ENCODE results near the gene HOPX. TPM values are rescaled to one million over a fixed set of nuclear protein-coding genes. Genes with fewer than 3 reads are reported as not detected.
"Not testable (repeated sequence)": the region's sequence is repeated elsewhere in the genome, so short reads cannot be mapped to it uniquely, and the experiment has no call there.

The HOPX gene
- polyA plus RNA-seq, 2 of the 4 experiments (the other 2 are of a cell fraction): not detected

DNA sequence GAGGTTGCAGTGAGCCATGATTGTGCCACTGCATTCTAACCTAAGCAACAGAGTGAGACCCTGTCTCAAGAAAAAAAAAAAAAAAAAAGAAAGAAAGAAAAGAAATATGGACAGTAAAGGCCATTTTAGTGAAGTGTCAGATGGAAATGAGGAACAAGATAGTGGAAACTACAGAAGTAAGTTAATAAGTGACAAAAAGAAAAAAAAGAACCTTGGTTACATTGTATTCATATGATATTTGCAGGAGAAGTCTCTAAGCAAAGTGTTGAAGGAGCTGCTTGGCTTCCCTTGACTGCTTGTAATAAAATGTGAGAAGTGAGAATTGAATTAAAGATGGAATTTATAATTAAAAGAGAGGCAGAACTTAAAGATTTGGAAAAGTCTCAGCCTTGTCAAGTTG, 73.2 kb downstream of the HOPX start:
- no peak overlapping the region for H3K27ac ChIP-seq
- ChIA-PET CTCF (no interaction called here), POLR2A (no interaction called here)
- H3K9me3 ChIP-seq: no peaks in the 10 kb centered on the region
- no peak for FAIRE-seq
- DNase-seq (ENCODE audit: low read depth in 1 of 2, low spot score in 1 of 2): no peak
- no peaks in the 10 kb centered on the region for H3K4me1 ChIP-seq
- no peak for ATAC-seq
- TF ChIP-seq, protein P1, sequence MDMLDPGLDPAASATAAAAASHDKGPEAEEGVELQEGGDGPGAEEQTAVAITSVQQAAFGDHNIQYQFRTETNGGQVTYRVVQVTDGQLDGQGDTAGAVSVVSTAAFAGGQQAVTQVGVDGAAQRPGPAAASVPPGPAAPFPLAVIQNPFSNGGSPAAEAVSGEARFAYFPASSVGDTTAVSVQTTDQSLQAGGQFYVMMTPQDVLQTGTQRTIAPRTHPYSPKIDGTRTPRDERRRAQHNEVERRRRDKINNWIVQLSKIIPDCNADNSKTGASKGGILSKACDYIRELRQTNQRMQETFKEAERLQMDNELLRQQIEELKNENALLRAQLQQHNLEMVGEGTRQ (IDR thresholded peaks at IDR 0.05): no peak
- TF ChIP-seq RAD21 (conservative IDR thresholded peaks at IDR 0.05 in 1 of 2, IDR thresholded peaks at IDR 0.05 in 1 of 2) (no peak), ZC3H11A (IDR thresholded peaks at IDR 0.05) (no peak), RARB (CRISPR knock-in tag; IDR thresholded peaks at IDR 0.05) (no peak), RNF2 (IDR thresholded peaks at IDR 0.05; ENCODE audit: borderline replicate concordance, low read depth) (no peak), TFCP2L1 (CRISPR knock-in tag; IDR thresholded peaks at IDR 0.05) (no peak), KDM5A (IDR thresholded peaks at IDR 0.05) (no peak)
- no peak overlapping the region for H3K4me2 ChIP-seq
- no peak overlapping the region for H3K4me3 ChIP-seq

DNA sequence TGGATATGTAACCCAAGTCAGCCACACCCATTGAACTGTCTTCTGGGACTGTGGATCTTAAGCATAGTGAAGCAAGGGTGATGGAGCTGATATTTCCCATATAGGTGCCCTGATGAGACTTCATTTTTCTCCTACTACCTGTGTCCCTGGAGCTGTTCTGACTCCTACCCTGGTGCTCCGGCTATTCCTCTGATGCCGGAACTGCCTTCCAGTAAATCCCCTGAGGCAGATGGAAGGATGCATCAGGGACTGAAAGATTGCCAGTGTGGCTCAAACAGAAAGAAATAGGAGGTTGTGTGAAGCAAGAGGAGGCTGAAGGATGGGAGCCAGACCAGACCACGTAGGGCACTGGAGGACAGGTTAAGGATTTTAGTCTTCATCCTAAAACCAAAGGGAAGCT, 74.7 kb downstream of the HOPX start:
- ChIA-PET POLR2A (no interaction called here), CTCF (no interaction called here)
- Histone ChIP-seq H3K4me2 (no peak overlapping the region), H3K9me3 (no peaks in the 10 kb centered on the region), H3K27ac (no peak overlapping the region), H3K4me3 (no peak overlapping the region), H3K4me1 (no peaks in the 10 kb centered on the region)
- FAIRE-seq (no peak), DNase-seq (ENCODE audit: low read depth in 1 of 2, low spot score in 1 of 2) (no peak), ATAC-seq (no peak)
- WGBS (ENCODE audit: missing lambda C conversion rate): 62% methylated on average over 3 of the region's 3 CpGs
- TF ChIP-seq FOSL2 (IDR thresholded peaks at IDR 0.05): no peak
- no peak for TF ChIP-seq FOSL2 (CRISPR knock-in tag; IDR thresholded peaks at IDR 0.05)
- TF ChIP-seq POLR2A (IDR thresholded peaks at IDR 0.05; ENCODE audit: low read length): no peak
- no peak for TF ChIP-seq MYC (IDR thresholded peaks at IDR 0.05; ENCODE audit: borderline replicate concordance, low read length)
- no peak for TF ChIP-seq RFX5 (IDR thresholded peaks at IDR 0.05)
- TF ChIP-seq, protein P2, sequence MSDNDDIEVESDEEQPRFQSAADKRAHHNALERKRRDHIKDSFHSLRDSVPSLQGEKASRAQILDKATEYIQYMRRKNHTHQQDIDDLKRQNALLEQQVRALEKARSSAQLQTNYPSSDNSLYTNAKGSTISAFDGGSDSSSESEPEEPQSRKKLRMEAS (IDR thresholded peaks at IDR 0.05): no peak
- no peak for TF ChIP-seq HEYL (CRISPR knock-in tag; IDR thresholded peaks at IDR 0.05)
- no peak for TF ChIP-seq MAZ (IDR thresholded peaks at IDR 0.05; ENCODE audit: borderline replicate concordance, low read depth, low read length)
- TF ChIP-seq, protein P3, sequence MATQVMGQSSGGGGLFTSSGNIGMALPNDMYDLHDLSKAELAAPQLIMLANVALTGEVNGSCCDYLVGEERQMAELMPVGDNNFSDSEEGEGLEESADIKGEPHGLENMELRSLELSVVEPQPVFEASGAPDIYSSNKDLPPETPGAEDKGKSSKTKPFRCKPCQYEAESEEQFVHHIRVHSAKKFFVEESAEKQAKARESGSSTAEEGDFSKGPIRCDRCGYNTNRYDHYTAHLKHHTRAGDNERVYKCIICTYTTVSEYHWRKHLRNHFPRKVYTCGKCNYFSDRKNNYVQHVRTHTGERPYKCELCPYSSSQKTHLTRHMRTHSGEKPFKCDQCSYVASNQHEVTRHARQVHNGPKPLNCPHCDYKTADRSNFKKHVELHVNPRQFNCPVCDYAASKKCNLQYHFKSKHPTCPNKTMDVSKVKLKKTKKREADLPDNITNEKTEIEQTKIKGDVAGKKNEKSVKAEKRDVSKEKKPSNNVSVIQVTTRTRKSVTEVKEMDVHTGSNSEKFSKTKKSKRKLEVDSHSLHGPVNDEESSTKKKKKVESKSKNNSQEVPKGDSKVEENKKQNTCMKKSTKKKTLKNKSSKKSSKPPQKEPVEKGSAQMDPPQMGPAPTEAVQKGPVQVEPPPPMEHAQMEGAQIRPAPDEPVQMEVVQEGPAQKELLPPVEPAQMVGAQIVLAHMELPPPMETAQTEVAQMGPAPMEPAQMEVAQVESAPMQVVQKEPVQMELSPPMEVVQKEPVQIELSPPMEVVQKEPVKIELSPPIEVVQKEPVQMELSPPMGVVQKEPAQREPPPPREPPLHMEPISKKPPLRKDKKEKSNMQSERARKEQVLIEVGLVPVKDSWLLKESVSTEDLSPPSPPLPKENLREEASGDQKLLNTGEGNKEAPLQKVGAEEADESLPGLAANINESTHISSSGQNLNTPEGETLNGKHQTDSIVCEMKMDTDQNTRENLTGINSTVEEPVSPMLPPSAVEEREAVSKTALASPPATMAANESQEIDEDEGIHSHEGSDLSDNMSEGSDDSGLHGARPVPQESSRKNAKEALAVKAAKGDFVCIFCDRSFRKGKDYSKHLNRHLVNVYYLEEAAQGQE (IDR thresholded peaks at IDR 0.05): no peak
- no peak for TF ChIP-seq HOXB13 (CRISPR knock-in tag; IDR thresholded peaks at IDR 0.05; ENCODE audit: low read depth)
- TF ChIP-seq, protein P4, sequence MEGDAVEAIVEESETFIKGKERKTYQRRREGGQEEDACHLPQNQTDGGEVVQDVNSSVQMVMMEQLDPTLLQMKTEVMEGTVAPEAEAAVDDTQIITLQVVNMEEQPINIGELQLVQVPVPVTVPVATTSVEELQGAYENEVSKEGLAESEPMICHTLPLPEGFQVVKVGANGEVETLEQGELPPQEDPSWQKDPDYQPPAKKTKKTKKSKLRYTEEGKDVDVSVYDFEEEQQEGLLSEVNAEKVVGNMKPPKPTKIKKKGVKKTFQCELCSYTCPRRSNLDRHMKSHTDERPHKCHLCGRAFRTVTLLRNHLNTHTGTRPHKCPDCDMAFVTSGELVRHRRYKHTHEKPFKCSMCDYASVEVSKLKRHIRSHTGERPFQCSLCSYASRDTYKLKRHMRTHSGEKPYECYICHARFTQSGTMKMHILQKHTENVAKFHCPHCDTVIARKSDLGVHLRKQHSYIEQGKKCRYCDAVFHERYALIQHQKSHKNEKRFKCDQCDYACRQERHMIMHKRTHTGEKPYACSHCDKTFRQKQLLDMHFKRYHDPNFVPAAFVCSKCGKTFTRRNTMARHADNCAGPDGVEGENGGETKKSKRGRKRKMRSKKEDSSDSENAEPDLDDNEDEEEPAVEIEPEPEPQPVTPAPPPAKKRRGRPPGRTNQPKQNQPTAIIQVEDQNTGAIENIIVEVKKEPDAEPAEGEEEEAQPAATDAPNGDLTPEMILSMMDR (IDR thresholded peaks at IDR 0.05): no peak
- no peak for TF ChIP-seq HOXA7 (CRISPR knock-in tag; IDR thresholded peaks at IDR 0.05)
- TF ChIP-seq CHD4 (IDR thresholded peaks at IDR 0.05; ENCODE audit: borderline replicate concordance): no peak
- no peak for TF ChIP-seq NFE2L2 (conservative IDR thresholded peaks at IDR 0.05; ENCODE audit: low read length)
- TF ChIP-seq KDM5A (IDR thresholded peaks at IDR 0.05): no peak
- TF ChIP-seq MAFK (IDR thresholded peaks at IDR 0.05; ENCODE audit: partially characterized antibody): no peak

DNA sequence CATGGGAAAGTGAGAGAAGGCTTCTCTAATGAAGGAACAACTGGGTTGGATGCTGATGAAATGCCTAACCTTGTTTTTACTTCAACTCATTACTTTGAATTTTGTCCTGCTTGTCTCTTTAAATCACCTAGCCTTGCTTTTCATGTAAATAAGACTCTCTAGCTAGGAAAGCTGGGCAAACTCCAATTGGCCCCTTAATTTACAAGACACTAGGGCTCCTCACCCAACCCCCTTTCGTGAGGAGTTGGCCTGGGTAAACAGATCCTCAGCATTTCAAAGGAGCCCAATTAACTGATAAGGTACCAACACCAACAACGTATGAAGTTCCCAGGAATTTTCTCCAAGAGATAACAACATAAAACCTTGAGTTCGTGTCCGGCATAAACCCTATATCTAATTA, 75.6 kb downstream of the HOPX start:
- FAIRE-seq, POLR2A ChIA-PET: not testable (repeated sequence)

More for the DNA sequence above, 75.6 kb downstream of the HOPX start:
- DNase-seq (ENCODE audit: low read depth in 1 of 2, low spot score in 1 of 2); H3K4me1 ChIP-seq; H3K9me3 ChIP-seq; H3K4me2 ChIP-seq; H3K4me3 ChIP-seq; ATAC-seq; H3K27ac ChIP-seq: not testable (repeated sequence)
- CTCF ChIA-PET: interaction anchor here (1.0 kb wide), 1 partner anchor 24 kb away, joined by 4 read pairs; no protein-coding TSS in a partner anchor
- WGBS (ENCODE audit: missing lambda C conversion rate): 38% methylated on average over 4 of the region's 4 CpGs

Data from A549 (cell line).